Mucosa of descending colon (tissue), 3 donors: ENCODE data around the gene ZNF416. TPM values are rescaled to one million over a fixed set of nuclear protein-coding genes. Genes with fewer than 3 reads are reported as not detected.

ENCODE experiments used
- ATAC-seq: fragments of 200-7000 bp; cut with Tn5 transposase; one replicate; pipeline ENCODE4 v1.9.1; 2020; ENCODE audit warnings: mild to moderate bottlenecking, moderate library complexity
- DNase-seq, 3 donors: peaks; one replicate each; pipeline ENCODE4 v3.0.0-alpha.2; 2020
- H3K36me3 ChIP-seq: fragments of 200-600 bp; one replicate; pipeline ENCODE4 v1.8.0; 2021; ENCODE audit warnings: low read depth, mild to moderate bottlenecking
- H3K4me1 ChIP-seq: fragments of 200-600 bp; one replicate; pipeline ENCODE4 v1.8.0; 2021; ENCODE audit warnings: low read depth, mild to moderate bottlenecking
- H3K4me3 ChIP-seq: fragments of 200-600 bp; one replicate; pipeline ENCODE4 v1.8.0; 2021; ENCODE audit warnings: mild to moderate bottlenecking
- H3K9me3 ChIP-seq: fragments of 200-600 bp; one replicate; pipeline ENCODE4 v1.8.0; 2021; ENCODE audit warnings: mild to moderate bottlenecking
- CTCF ChIP-seq: fragments of 200-600 bp; IDR thresholded peaks from one replicate; pipeline ENCODE4 v1.8.0; 2022; ENCODE audit warnings: antibody characterized with exemption, mild to moderate bottlenecking
- intact Hi-C, 2 donors: fragments of 100-400 bp; cut with DNase I in 1 of 2; cut with micrococcal nuclease in 1 of 2; formaldehyde crosslinking; loops; one replicate each; pipeline versions ENCODE4 v1.11.0 to v1.11.1; 2022; cut with DNase I, micrococcal nuclease
- total RNA-seq, 3 donors: library from RNA; stranded (reverse); fragmentation: NEBNext Ultra II Directional in 2 of 3; extraction: Animal tissue kit (Norgen Biotek cat#: 25700) in 2 of 3; gene quantifications; one replicate each; pipeline versions ENCODE4 v1.2.1 to v1.2.4, GENCODE V29; 2021 to 2023
- donor health status: DM: no; HTN: no; CAD: no; lungs with moderate emphysema.
- donor health status: DM: no; HTN: no; CAD: no.
- donor health status: DM: no; HTN: yes; CAD: no.

ZNF416 gene
- total RNA-seq, 3 donors from 2014 or later: 2.0 to 5.0 (median 2.9) TPM

- intact Hi-C loops: no loop called here
- H3K4me3 ChIP-seq: no peak overlapping the region
These were observed 32.4 kb upstream of the ZNF416 start for GRCh38 chr19:57611113-57611512.

GRCh38 chr19:57606931-57607330 is 28.2 kb upstream of the ZNF416 start:
- no peak for TF ChIP-seq CTCF
- DNase-seq (no peak), ATAC-seq (no peak)
- Histone ChIP-seq H3K36me3 (peaks cover 3% of the 10 kb centered on the region), H3K4me1 (no peaks in the 10 kb centered on the region), H3K9me3 (peaks cover 86% of the 10 kb centered on the region), H3K4me3 (no peak overlapping the region)
- intact Hi-C loops: no loop called here

More at GRCh38 chr19:57611113-57611512, 32.4 kb upstream of the ZNF416 start:
- DNase-seq (no peak), ATAC-seq (no peak)
- peaks cover 60% of the 10 kb centered on the region for H3K9me3 ChIP-seq
- peaks cover 6% of the 10 kb centered on the region for H3K4me1 ChIP-seq
- TF ChIP-seq CTCF: no peak
- H3K36me3 ChIP-seq: no peaks in the 10 kb centered on the region

GRCh38 chr19:57599761-57600383 is 21.2 kb upstream of the ZNF416 start, which contains the start of gene ZNF530:
ZNF530 (plus strand) TSS chr19:57599885; CDS start chr19:57604346, 4,461 bp downstream.
- peak; percentile 100 for ATAC-seq
- intact Hi-C loops: no loop called here

GRCh38 chr19:57599377-57599760 is 20.7 kb upstream of the ZNF416 start:
- no peak for TF ChIP-seq CTCF
- ATAC-seq: no peak
- H3K9me3 ChIP-seq: peaks cover 35% of the 10 kb centered on the region
- peaks cover 8% of the 10 kb centered on the region for H3K4me1 ChIP-seq
- DNase-seq: no peak
- peak overlapping the region; percentile 31 for H3K4me3 ChIP-seq
- intact Hi-C loops: no loop called here
- H3K36me3 ChIP-seq: no peaks in the 10 kb centered on the region

More at GRCh38 chr19:57599761-57600383, 21.2 kb upstream of the ZNF416 start, which contains the start of gene ZNF530:
- Histone ChIP-seq H3K4me3 (peak within 1 kb of the TSS; percentile 31), H3K9me3 (peaks cover 38% of the 10 kb centered on the region), H3K4me1 (peaks cover 8% of the 10 kb centered on the region), H3K36me3 (no peaks in the 10 kb centered on the region)
- DNase-seq: peak; percentile 93 to 94 (median 94)
- no peak for TF ChIP-seq CTCF

- intact Hi-C loops: no loop called here
- peaks cover 84% of the 10 kb centered on the region for H3K9me3 ChIP-seq
- ATAC-seq: no peak
- H3K4me3 ChIP-seq: no peak overlapping the region
- no peaks in the 10 kb centered on the region for H3K36me3 ChIP-seq
- no peaks in the 10 kb centered on the region for H3K4me1 ChIP-seq
- DNase-seq: no peak
- TF ChIP-seq CTCF: no peak
These were observed 8.8 kb upstream of the ZNF416 start for GRCh38 chr19:57587529-57587928.
